KOPT-K1 (cell line): Measurements from ENCODE around the gene SSTR3.

Source experiments
- H3K27ac ChIP-seq: fragments of 200-600 bp; sonication (generic); 2 replicates; pipeline ENCODE4 v1.5.1; 2016; ENCODE audit warnings: antibody characterized with exemption, mild to moderate bottlenecking, low read depth, low read length; ENCODE audit not compliant: poor library complexity, severe bottlenecking
- H3K36me3 ChIP-seq: fragments of 200-600 bp; sonication (generic); 2 replicates; pipeline ENCODE4 v1.5.1; 2017; ENCODE audit warnings: antibody characterized with exemption, mild to moderate bottlenecking, low read length, moderate library complexity; ENCODE audit not compliant: insufficient read depth
- H3K9me3 ChIP-seq: fragments of 200-600 bp; sonication (generic); 2 replicates; pipeline ENCODE4 v1.5.1; 2017; ENCODE audit warnings: antibody characterized with exemption, low read length, mild to moderate bottlenecking; ENCODE audit not compliant: insufficient read depth, poor library complexity, severe bottlenecking

Gene SSTR3

DNA sequence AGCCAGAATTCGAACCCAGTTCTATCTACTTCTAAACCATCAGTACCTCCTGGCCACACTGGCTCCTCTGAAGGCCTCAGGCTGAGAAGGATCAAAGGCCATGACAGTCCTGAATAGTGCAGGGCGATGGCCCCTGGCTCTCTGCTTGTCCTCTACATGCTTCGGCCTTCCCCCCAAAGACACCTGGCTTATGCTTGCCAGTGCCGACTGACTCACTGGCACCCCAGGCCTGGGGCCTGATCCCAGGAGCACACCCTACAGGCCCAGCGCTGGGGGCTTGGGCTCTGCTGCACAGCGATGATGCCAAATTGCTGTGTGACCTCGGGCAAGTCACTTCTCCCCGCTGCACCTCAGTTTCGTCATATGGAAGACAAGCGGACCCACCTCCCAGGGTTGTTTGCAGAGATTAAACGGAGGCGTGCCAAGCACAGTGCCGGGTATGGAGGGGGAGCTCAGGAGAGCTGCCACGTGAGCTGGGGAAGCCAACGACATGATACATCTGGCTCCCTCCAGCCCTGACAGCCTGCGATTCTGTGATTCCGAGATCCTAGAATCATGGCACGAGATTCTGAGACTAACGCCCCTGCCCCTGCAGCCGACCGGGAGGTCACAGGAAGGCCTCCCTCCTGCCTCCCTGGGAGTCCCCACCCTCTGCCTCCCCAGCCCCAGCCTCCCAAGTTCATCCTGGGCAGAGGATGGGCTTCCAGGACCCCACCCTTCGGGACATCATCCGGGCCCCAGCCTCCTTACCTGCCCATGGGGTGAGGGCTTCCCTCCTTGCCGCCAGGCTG lies 1.0 kb downstream of the SSTR3 start:
- Histone ChIP-seq H3K27ac (no peak overlapping the region), H3K9me3 (no peaks in the 10 kb centered on the region)

DNA sequence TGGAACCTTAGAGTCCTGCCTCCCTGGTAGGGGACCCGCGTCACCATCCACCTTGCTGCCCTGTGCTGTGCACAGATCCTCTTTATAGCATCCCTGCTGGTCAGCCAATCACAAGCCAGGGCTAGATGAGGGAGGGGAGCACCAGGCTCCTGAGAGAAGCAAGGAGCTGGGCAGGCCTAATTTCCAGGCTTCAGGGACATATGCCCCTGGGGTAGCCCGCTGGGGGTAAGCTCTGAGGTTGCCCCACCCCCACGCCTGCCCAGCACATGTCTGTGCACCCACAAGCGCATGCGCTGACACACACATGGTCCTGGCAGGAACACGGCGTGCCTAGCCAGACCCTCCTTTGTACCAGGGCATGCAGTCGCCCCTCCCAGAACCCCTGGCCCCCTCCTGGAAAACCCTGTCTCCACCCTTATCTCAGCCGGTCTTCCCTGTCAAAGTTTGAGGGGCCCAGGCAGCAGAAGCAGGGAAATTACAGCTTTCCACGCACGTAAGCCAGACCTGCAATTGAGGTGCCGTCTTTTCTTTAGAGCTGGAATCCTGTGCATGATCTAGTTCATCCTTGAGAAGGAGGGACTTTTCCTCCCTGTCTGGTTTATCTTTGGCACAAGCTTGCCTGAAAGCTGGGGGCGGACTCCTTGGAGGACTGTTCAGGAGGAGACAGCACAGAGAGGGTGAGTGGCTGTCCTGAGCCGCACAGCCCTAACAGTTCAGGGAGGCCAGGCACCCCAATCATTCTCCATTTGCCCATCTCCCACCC lies 2.1 kb downstream of the SSTR3 start:
- H3K36me3 ChIP-seq: no peaks in the 10 kb centered on the region
- H3K27ac ChIP-seq: no peak overlapping the region
- no peaks in the 10 kb centered on the region for H3K9me3 ChIP-seq

More for the DNA sequence above, 1.0 kb downstream of the SSTR3 start:
- no peaks in the 10 kb centered on the region for H3K36me3 ChIP-seq

DNA sequence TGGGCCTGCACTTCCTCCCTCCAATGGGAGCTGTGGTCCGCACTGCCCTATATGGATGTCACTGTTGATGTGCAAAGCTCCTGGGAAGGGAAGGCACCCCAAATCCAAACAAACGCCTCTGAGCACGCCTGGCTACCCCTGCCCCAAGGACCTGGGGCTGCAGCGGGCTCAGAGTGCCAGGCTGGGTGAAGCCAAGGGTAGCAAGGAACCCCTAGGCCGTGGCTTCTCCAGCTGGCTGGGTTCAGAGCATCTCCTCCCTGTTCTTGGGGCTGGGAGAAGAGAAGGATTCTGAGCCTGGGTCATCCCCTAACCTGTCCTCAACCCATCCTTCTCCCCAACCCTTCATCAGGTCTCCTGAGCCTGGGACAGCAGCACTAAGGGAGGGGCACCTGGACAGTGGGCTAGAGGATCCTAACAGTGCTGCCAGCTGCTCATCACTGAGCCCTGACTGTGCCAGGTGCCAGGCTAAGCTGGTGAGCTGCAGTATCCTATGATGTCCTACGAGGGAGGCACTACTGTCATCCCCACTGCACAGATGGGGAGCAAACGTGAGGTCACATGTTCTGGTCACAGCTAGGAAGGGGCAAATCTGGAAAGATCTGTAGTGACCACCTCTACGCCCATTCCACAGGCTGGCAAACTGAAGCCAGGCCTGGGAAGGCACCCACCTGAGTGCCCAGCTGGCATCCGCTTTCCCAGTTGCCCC lies 3.0 kb downstream of the SSTR3 start:
- no peak overlapping the region for H3K27ac ChIP-seq
- no peaks in the 10 kb centered on the region for H3K36me3 ChIP-seq
- no peaks in the 10 kb centered on the region for H3K9me3 ChIP-seq

DNA sequence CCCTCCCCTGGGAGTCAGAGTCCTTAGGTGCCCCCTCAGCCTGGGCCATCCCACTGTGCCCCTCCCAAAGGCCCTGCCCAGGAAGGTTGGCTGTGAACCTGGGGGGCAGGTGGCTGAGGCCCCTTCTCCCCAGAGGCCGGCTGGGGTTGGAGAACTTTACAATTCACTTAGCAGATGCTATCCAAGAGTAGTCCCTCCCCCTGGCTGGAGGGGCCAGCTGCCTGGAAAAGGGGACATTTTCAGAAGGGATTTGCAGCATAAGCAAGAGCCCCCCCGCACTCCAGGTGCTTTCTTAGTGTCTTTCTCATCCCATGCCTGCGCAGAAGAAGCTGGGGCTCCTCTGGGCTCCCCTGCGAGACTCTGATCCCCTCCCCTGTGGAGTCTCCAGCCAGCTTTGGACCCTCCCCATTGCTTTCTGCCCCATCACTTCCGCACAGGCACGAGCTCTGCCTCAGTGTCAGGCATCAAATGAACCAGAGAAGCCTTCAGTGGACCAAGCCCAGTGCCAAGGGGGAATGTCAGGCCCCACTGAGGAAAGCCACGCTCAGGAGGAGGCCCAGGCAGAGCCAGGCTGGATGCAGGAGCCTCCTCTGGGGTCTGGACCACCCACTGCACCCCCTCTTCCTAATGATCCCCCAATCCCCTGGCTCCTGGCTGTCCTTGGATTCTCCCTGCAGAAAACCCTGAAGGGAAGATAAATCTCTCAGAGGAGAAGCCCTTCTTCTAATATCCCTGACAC lies 3.7 kb downstream of the SSTR3 start:
- H3K27ac ChIP-seq: no peak overlapping the region
- no peaks in the 10 kb centered on the region for H3K36me3 ChIP-seq
- H3K9me3 ChIP-seq: no peaks in the 10 kb centered on the region

DNA sequence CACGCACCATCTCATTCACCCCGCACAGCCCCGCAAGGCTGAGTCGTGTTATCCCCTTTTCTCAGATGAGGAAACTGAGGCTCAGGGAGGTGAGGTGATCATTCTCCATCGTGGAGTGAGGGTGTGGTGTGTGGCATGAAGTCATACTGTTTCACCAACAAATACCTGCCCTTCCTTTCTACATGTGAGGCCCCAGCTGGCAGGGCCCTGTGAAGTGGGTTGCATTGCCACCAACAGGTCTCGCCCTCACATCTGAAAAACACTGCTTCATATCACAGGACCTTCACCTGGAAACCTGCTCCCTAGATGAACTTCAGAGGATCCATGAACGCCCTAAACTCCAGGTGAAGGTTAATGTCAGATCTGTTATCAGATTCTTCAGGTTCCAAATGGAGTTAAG lies 4.3 kb downstream of the SSTR3 start:
- no peak overlapping the region for H3K27ac ChIP-seq
- H3K9me3 ChIP-seq: no peaks in the 10 kb centered on the region
- H3K36me3 ChIP-seq: no peaks in the 10 kb centered on the region

DNA sequence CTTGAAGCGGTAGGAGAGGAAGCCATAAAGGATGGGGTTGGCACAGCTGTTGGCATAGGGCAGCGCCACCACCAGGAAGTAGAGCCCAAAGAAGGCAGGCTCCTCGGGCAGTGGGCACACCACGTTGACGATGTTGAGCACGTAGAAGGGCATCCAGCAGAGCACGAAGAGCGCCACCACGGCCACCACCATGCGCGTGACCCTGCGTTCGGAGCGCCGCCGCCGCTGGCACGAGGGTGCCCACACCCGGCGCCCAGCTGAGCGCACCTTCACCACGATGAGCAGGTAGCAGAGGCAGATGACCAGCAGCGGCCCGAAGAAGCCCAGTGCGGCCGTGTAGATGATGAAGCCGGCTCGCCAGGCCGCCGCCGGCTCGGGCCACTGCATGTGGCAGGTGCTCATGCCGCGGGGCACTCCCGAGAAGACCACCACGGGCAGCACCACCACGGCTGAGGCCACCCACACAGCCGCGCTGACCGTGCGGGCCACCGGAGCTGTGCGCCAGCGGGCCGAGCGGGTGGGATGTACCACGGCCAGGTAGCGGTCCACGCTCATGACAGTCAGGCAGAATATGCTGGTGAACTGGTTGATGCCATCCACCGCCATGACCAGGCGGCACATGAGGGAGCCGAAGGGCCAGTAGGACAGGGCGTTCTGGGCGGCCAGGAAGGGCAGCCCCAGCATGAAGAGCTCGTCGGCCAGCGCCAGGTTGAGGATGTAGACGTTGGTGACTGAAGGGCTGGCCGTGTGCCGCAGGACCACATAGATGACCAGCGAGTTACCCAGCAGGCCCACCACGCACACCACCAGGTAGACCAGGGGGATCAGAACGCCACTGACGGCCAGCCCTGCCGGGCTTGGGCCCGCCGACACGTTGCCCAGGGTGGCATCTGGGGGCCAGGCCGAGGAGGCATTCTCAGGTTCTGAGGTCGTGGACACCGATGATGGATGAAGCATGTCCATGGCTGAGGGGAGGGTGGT lies 5.1 kb downstream of the SSTR3 start:
- Histone ChIP-seq H3K9me3 (no peaks in the 10 kb centered on the region), H3K27ac (no peak overlapping the region), H3K36me3 (no peaks in the 10 kb centered on the region)

DNA sequence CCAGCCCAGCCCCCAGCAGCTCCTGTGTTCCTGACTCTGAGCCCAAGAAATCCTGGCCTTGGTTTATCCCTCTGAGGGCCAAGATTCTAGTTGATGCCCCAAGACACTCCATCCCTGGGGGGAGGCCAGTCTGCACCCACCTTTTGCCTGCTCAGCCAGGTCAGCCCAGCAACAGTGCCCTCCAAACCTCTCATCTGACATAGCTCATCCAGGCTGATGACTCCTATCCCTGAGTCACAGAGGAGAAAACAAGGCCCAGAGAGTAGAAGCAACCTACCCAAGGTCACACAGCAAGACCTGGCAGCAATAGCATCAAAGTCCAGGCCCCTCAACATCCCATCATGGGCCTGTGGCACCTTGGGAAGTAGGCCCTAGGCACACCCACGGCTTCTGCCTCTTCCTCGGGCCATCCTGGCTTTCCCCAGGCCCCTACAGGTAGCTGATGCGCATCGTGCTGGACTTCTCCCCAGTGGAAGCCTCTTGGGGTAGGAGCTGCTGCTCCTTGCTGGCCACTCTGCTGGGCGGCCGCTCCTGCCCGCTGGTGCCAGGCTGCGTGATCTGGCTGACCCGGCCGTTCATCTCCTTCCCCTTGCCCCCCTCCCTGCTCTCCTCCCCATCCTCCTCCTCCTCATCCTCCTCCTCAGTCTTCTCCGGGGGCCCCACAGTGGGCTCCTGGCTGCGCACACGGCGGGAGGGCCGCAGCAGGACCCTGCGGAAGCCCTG lies 6.0 kb downstream of the SSTR3 start:
- Histone ChIP-seq H3K36me3 (no peaks in the 10 kb centered on the region), H3K9me3 (no peaks in the 10 kb centered on the region), H3K27ac (no peak overlapping the region)

DNA sequence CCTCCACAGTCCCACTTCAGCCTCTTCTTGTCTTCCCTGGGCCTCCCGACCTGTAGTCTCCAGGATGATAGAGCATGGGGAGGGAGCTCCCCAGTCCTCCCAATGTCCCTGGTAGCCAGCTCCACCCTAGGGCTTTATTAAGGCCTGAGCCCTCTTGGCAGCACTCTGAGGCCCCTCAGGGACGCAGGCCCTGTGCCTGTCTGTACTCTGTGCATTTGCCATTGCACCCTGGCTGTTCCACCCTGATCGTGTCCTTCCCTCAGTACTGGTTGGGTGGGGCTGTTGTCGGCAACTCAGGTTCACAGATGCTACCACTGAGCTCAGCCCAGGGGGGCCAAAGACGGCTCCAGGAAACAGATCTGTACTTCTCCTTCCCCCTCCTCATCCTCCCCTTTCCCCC lies 7.2 kb downstream of the SSTR3 start:
- Histone ChIP-seq H3K27ac (no peak overlapping the region), H3K9me3 (no peaks in the 10 kb centered on the region), H3K36me3 (no peaks in the 10 kb centered on the region)

DNA sequence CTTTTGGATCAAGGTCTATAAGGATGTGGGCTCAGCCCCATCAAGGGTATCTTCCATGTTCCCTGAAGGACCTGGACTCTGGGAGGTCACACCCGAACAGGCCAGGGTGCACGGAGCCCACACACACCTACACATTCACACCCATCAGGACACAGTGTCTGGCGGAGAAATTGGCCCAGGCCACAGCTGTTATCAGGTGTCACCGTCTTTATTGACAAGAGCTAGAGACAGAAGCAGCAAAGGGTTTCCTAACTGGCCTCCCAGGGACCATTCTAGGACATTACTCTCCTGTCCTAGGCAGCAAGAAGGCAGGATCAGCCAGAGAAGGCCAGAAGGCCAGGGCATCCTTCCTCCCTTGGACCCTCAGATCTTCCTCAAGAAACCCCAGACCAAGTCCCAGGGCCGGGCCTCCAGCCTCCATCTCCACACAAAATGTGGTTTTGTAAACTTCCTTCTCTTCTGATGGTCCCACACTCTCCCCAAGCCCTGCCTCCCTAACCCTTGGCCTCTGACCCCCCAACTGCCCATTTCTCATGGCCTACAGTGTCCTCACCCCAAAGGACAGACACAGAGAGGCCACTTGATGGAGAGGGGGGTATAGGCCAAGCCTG lies 8.1 kb downstream of the SSTR3 start:
- H3K36me3 ChIP-seq: no peaks in the 10 kb centered on the region
- no peaks in the 10 kb centered on the region for H3K9me3 ChIP-seq
- H3K27ac ChIP-seq: no peak overlapping the region

DNA sequence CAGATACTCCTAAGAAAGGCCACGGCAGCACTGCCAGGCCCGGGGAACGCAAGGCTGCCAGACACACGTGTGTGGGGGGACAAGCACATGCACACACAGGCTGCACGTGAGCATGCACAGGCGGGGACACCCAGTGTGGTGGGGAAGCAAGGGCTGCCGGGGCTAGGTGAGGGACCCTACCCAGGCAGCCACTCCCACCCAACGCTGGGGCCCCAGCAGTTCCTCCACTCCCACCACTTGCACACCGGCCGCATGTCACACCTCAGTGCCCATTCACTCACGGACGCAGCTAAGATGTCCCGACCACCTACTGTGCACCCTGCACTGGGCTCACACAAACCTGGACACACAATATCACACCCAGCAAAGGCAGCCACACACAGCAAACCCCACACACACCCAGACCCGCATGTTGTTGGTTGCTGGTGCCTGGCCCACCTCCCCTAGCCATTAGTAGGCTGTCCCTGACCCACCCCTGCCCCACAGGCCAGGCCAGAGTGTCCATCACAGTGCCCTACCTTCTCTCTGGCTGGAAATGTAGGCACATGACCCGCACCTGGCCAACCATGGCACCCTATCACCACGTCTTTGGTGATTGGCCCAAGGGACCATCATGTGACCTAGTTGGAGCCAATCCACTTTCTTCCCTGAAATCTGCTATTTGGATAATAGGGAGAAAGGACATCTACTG lies 8.8 kb downstream of the SSTR3 start:
- H3K36me3 ChIP-seq: no peaks in the 10 kb centered on the region
- no peaks in the 10 kb centered on the region for H3K9me3 ChIP-seq
- no peak overlapping the region for H3K27ac ChIP-seq

DNA sequence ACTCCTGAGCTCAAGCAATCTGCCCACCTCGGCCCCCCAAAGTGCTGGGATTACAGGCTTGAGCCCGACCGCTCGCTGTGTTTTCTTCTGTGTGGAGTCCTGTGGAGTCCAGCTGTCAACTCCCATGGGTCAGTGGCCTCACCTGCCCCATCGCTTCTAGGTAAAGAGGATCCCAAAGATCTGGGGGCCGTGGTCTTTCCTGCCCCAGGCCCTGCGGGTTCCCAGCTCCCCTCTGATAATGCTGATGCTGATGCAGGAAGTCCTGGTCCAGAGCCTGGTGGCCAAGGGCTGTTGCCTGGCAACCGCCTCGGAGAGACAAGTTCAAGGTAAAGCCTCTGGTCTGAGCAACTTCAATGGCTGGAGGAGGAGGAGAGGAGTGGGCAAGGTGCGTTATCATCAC lies 9.6 kb downstream of the SSTR3 start:
- H3K9me3 ChIP-seq: no peaks in the 10 kb centered on the region
- no peak overlapping the region for H3K27ac ChIP-seq
- H3K36me3 ChIP-seq: no peaks in the 10 kb centered on the region

DNA sequence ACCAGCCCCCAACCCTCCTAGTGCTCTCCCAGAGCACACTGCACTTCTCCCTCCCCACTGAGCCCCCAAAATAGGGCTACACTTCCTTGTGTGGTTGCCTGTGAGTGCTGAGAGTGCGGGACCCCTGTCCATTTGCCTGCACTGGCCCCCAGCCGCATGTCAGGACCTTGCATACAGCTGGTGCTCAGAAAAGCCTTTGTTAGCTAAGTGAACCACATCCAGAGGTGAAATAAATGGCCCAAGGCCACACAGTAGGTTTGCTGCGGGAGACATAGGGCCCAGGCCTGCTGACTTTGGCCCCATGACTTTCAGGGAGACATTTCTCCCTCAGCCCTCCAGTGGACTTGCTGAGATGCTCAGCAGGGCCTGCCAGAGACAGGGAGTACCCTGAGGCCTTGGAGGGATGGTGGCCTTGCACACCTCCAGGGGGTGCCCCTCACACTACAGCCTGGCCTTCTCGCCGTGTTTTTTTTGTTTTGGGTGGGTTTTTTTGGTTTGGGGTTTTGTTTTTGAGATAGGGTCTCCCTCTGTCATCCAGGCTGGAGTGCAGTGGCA lies 10.2 kb downstream of the SSTR3 start:
- H3K36me3 ChIP-seq: no peaks in the 10 kb centered on the region
- H3K27ac ChIP-seq: peak overlapping the region; percentile 28
- H3K9me3 ChIP-seq: no peaks in the 10 kb centered on the region
